K562 (cell line): ENCODE data around the gene CSNK2A1. TPM values are rescaled to one million over a fixed set of nuclear protein-coding genes. Genes with fewer than 3 reads are reported as not detected.

Experiments
- ATAC-seq: fragments of 200-7000 bp; cut with Tn5 transposase; 3 replicates; pipeline ENCODE4 v1.9.1; 2020; ENCODE audit warnings: moderate library complexity
- BruUV-seq: library from RNA; stranded (reverse); fragments of 400-500 nt; replicated peaks from 2 replicates; lab custom pipeline; 2021; lab: Mats Ljungman, UMichigan
- CTCF ChIA-PET: fragments of 300-600 bp; formaldehyde crosslinking; extraction: SDS; loops from one replicate; lab custom pipeline; 2021; ENCODE audit warnings: low intra/inter-chr PET ratio; lab: Yijun Ruan, JAX
- POLR2A ChIA-PET: fragments of 300-600, 350-650 bp; sonication (Branson Sonifier 250); formaldehyde crosslinking; extraction: SDS; loops from one replicate; lab custom pipeline; 2021; ENCODE audit warnings: antibody characterized with exemption, inconsistent platforms; lab: Yijun Ruan, JAX
- DNase-seq, 4 experiments: peaks; one replicate each; pipeline versions ENCODE4 v3.0.0 to v3.0.0-alpha.2; 2011 to 2018; ENCODE audit warnings: low spot score in 3 of 4, mixed read lengths in 3 of 4; ENCODE audit errors: extremely low read depth in 1 of 4
- FAIRE-seq: peaks from 2 replicates; lab custom pipeline; 2011; peaks lifted over from hg19 to GRCh38; lab: Jason Lieb, UNC
- H2AFZ ChIP-seq: 2 replicates; pipeline ENCODE4 v1.6.0; 2011; ENCODE audit warnings: low read depth, low read length, control low read depth, inconsistent platforms
- H3K27ac ChIP-seq: fragments of 200-600 bp; 3 replicates; pipeline ENCODE4 v1.8.0; 2011; ENCODE audit warnings: low read depth, mild to moderate bottlenecking, control low read depth, inconsistent platforms, low read length, moderate library complexity, mixed read lengths; ENCODE audit errors: extremely low read depth
- H3K27me3 ChIP-seq, 2 experiments: fragments of 300-600 bp in 1 of 2; 2 replicates in 1 of 2; 3 replicates in 1 of 2; pipeline versions ENCODE4 v1.6.0 to v1.8.0; 2011; ENCODE audit warnings: inconsistent platforms in 2 of 2, low read length in 2 of 2, mild to moderate bottlenecking in 1 of 2, mixed read lengths in 1 of 2, moderate library complexity in 1 of 2; ENCODE audit not compliant: control insufficient read depth in 2 of 2, insufficient read depth in 2 of 2
- H3K36me3 ChIP-seq: fragments of 300-600 bp; 3 replicates; pipeline ENCODE4 v1.8.0; 2011; ENCODE audit warnings: mild to moderate bottlenecking, low read length, inconsistent platforms; ENCODE audit not compliant: control insufficient read depth, insufficient read depth
- H3K4me1 ChIP-seq, 2 experiments: fragments of 200-600 bp in 1 of 2; replicated peaks in 1 of 2; 2 replicates in 1 of 2; 3 replicates in 1 of 2; pipeline versions ENCODE4 v1.5.1 to v1.8.0; 2011; ENCODE audit warnings: inconsistent platforms in 2 of 2, low read length in 2 of 2, mild to moderate bottlenecking in 1 of 2, mixed read lengths in 1 of 2, moderate library complexity in 1 of 2; ENCODE audit not compliant: control insufficient read depth in 2 of 2, insufficient read depth in 2 of 2
- H3K4me2 ChIP-seq: 2 replicates; pipeline ENCODE4 v1.6.1; 2011; ENCODE audit warnings: low read length, control low read depth, inconsistent platforms, mixed read lengths; ENCODE audit not compliant: insufficient read depth
- H3K4me3 ChIP-seq: fragments of 200-600 bp; sonication (generic), shearing (Covaris generic); 2 replicates; pipeline ENCODE4 v1.5.1; 2016; ENCODE audit warnings: control low read depth, inconsistent platforms
- H3K79me2 ChIP-seq: fragments of 200-600 bp; 3 replicates; pipeline ENCODE4 v1.8.0; 2011; ENCODE audit warnings: low read length, inconsistent platforms; ENCODE audit not compliant: control insufficient read depth, insufficient read depth
- H3K9ac ChIP-seq, 2 experiments: 2 replicates each; pipeline versions ENCODE4 v1.6.0 to v1.6.1; 2011; ENCODE audit warnings: low read depth in 2 of 2, low read length in 2 of 2, control low read depth in 1 of 2, inconsistent platforms in 1 of 2, mild to moderate bottlenecking in 1 of 2, mixed read lengths in 1 of 2; ENCODE audit not compliant: insufficient read depth in 1 of 2
- H3K9me1 ChIP-seq: one replicate; pipeline ENCODE4 v1.6.0; 2011; ENCODE audit warnings: inconsistent platforms, mild to moderate bottlenecking, low read length, moderate library complexity; ENCODE audit not compliant: control insufficient read depth, insufficient read depth
- H3K9me3 ChIP-seq: replicated peaks from 2 replicates; pipeline ENCODE4 v1.5.1; 2011; ENCODE audit warnings: low read depth, low read length, inconsistent platforms; ENCODE audit not compliant: control insufficient read depth, insufficient read depth
- H4K20me1 ChIP-seq: replicated peaks from 2 replicates; pipeline ENCODE4 v1.6.1; 2011; ENCODE audit warnings: low read length, inconsistent platforms, mixed read lengths; ENCODE audit not compliant: control insufficient read depth, insufficient read depth
- ARID2 ChIP-seq: fragments of 450-650 bp; IDR thresholded peaks from 2 replicates; pipeline ENCODE4 v1.6.1; 2017; ENCODE audit warnings: antibody characterized with exemption, mild to moderate bottlenecking
- CC2D1A ChIP-seq: fragments of 450-650 bp; IDR thresholded peaks from 2 replicates; pipeline ENCODE4 v1.6.1; 2017; ENCODE audit warnings: mild to moderate bottlenecking
- KDM4B ChIP-seq, 2 experiments: fragments of 450-650 bp in 1 of 2; sonication (generic) in 1 of 2; IDR thresholded peaks; 2 replicates each; pipeline ENCODE4 v1.6.1; 2016 to 2017; ENCODE audit warnings: borderline replicate concordance in 2 of 2, antibody characterized with exemption in 1 of 2, low read depth in 1 of 2, mild to moderate bottlenecking in 1 of 2
- LEF1 ChIP-seq: fragments of 450-650 bp; IDR thresholded peaks from 2 replicates; pipeline ENCODE4 v1.6.1; 2016; ENCODE audit warnings: mild to moderate bottlenecking
- MTA2 ChIP-seq: fragments of 450-650 bp; IDR thresholded peaks from 2 replicates; pipeline ENCODE4 v1.6.1; 2016; ENCODE audit warnings: low read depth
- NR2C1 ChIP-seq, 2 experiments: fragments of 450-650 bp; IDR thresholded peaks; 2 replicates each; pipeline ENCODE4 v1.6.1; 2017; ENCODE audit warnings: mild to moderate bottlenecking in 2 of 2, antibody characterized with exemption in 1 of 2, inconsistent platforms in 1 of 2, missing compliant biosample characterization in 1 of 2, missing genetic modification characterization in 1 of 2
- PHF20 ChIP-seq: fragments of 450-650 bp; IDR thresholded peaks from 2 replicates; pipeline ENCODE4 v1.6.1; 2018; ENCODE audit not compliant: partially characterized antibody
- SREBF2 ChIP-seq: sonication (generic); formaldehyde crosslinking; IDR thresholded peaks from 2 replicates; pipeline ENCODE4 v1.4.0; 2020; ENCODE audit warnings: mild to moderate bottlenecking, missing genetic modification reagents
- ZNF12 ChIP-seq: sonication (generic); formaldehyde crosslinking; IDR thresholded peaks from 2 replicates; pipeline ENCODE4 v1.4.0; 2020; ENCODE audit warnings: mild to moderate bottlenecking, missing genetic modification reagents
- ZNF121 ChIP-seq: sonication (generic); formaldehyde crosslinking; conservative IDR thresholded peaks from 2 replicates; pipeline ENCODE4 v1.8.0; 2022; ENCODE audit warnings: missing genetic modification reagents
- ZNF354B ChIP-seq: fragments of 250-450 bp; sonication (Bioruptor Pico); IDR thresholded peaks from 2 replicates; pipeline ENCODE4 v1.4.0; 2020
- WGBS: fragments of 100-300 bp; shearing (Covaris generic); methylation state at CpG from one replicate; pipeline ENCODE4 v1.1.6; 2016; ENCODE audit warnings: low coverage, mixed read lengths; ENCODE audit not compliant: insufficient coverage; ENCODE audit errors: missing lambda C conversion rate; 5-methylcytosine and 5-hydroxymethylcytosine counted together
- in situ Hi-C: fragments of 300-500 bp; cut with MboI; formaldehyde crosslinking; loops from 4 replicates; pipeline ENCODE4 v1.15.0; 2018; ENCODE audit warnings: inconsistent platforms, mixed read lengths
- intact Hi-C: fragments of 100-400 bp; cut with micrococcal nuclease; formaldehyde crosslinking; loops from 2 replicates; pipeline ENCODE4 v1.14.2; 2022
- polyA plus RNA-seq, 8 experiments: library from polyadenylated mRNA; depleted of rRNA in 4 of 8; stranded (reverse) in 5 of 8; unstranded in 3 of 8; fragments of >200 nt; fragmentation: Nextera tagmentation in 2 of 8; fragmentation: Illumina TruSeq in 1 of 8; extraction: Ambion mirVana in 2 of 8; extraction: Trizol in 1 of 8; gene quantifications; 2 replicates each; pipeline versions ENCODE4 v1.2.1 to v1.2.3, GENCODE V29; 2011 to 2014; ENCODE audit warnings: inconsistent platforms in 1 of 8, missing spikeins in 1 of 8
- total RNA-seq, 7 experiments: library from RNA; depleted of rRNA in 6 of 7; stranded (reverse); fragments of >200 nt in 6 of 7; fragmentation: Illumina TruSeq in 2 of 7; extraction: Trizol in 2 of 7; gene quantifications; 2 replicates each; pipeline versions ENCODE4 v1.2.1 to v1.2.3, GENCODE V29; 2011 to 2021; ENCODE audit warnings: low replicate concordance in 1 of 7
- TF ChIP-seq, protein P1 (sequence below): fragments of 250-450 bp; sonication (Bioruptor Pico); IDR thresholded peaks from 2 replicates; pipeline ENCODE4 v1.4.0; 2020; ENCODE audit warnings: borderline replicate concordance
- TF ChIP-seq, protein P2 (sequence below): fragments of 150-350 bp; IDR thresholded peaks from 2 replicates; pipeline ENCODE4 v1.6.1; 2014; ENCODE audit warnings: low read depth, mild to moderate bottlenecking, low read length, borderline replicate concordance
- TF ChIP-seq, protein P3 (sequence below): fragments of 250-450 bp; sonication (Bioruptor Pico); IDR thresholded peaks from 2 replicates; pipeline ENCODE4 v1.5.1; 2021; ENCODE audit warnings: mild to moderate bottlenecking

CSNK2A1 gene
- total and polyA plus RNA-seq, 9 of the 15 experiments (the other 6 are each of a cell fraction or from before 2014, with no cell fraction given), result 71.0 to 251 (median 103) TPM

DNA sequence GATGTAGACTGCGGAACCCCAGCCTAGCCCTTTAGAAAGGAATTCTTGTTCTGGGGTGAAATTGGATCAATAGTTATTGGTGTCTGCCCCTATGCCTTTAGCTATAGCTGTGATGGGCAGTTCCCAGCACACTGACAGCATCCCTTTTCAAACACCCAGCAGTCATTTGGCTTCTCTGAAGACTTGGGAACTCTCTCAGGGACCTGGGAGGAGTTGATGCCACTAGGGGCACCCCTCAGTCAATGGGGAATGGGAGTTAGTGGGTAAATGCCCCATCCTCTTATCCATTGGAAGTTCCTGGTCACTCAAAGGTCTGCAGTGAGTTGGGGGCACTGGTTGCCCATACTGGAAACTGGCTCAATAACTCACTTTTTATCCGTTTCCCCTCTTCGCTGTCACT, 31.6 kb upstream of the CSNK2A1 start:
- CTCF ChIA-PET, result no interaction called here
- H4K20me1 ChIP-seq, result no peaks in the 10 kb centered on the region
- peaks cover 0 to 4% of the 10 kb centered on the region in 2 experiments; a peak in 1 of 5 replicates for H3K27me3 ChIP-seq
- no peaks in the 10 kb centered on the region for H3K36me3 ChIP-seq
- no peaks in the 10 kb centered on the region for H3K9me3 ChIP-seq
- 73% methylated on average over 3 of the region's 3 CpGs for WGBS
- FAIRE-seq, result no peak
- H3K79me2 ChIP-seq, result no peaks in the 10 kb centered on the region
- ATAC-seq, result no peak
- H3K9me1 ChIP-seq, result no peaks in the 10 kb centered on the region
- POLR2A ChIA-PET, result interaction anchor here (0.6 kb wide), 2 partner anchors 30 to 65 kb away, joined by 3 to 4 read pairs; no protein-coding TSS in a partner anchor
- peaks cover 5 to 16% of the 10 kb centered on the region in 2 experiments; a peak in 4 of 5 replicates for H3K4me1 ChIP-seq
- H3K4me3 ChIP-seq, result no peak overlapping the region
- in situ Hi-C loops, result no loop called here
- no peak overlapping the region for H3K9ac ChIP-seq
- no peak overlapping the region for H3K4me2 ChIP-seq
- DNase-seq, result no peak
- no TSS peak for BruUV-seq
- H3K27ac ChIP-seq, result no peak overlapping the region
- H2AFZ ChIP-seq, result no peak overlapping the region
- intact Hi-C loops, result no loop called here
- no peak for TF ChIP-seq KDM4B (IDR thresholded peaks at IDR 0.05; ENCODE audit: borderline replicate concordance in 2 of 2, low read depth in 1 of 2)
- TF ChIP-seq MTA2, result no peak
- no peak for TF ChIP-seq ARID2
- TF ChIP-seq ZNF354B (CRISPR knock-in tag), result no peak
- TF ChIP-seq ZNF121, result no peak
- TF ChIP-seq, protein P1, sequence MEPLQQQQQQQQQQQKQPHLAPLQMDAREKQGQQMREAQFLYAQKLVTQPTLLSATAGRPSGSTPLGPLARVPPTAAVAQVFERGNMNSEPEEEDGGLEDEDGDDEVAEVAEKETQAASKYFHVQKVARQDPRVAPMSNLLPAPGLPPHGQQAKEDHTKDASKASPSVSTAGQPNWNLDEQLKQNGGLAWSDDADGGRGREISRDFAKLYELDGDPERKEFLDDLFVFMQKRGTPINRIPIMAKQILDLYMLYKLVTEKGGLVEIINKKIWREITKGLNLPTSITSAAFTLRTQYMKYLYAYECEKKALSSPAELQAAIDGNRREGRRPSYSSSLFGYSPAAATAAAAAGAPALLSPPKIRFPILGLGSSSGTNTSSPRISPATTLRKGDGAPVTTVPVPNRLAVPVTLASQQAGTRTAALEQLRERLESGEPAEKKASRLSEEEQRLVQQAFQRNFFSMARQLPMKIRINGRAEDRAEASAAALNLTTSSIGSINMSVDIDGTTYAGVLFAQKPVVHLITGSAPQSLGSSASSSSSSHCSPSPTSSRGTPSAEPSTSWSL (CRISPR knock-in tag), result no peak
- TF ChIP-seq SREBF2 (CRISPR knock-in tag), result no peak
- no peak for TF ChIP-seq LEF1
- no peak for TF ChIP-seq NR2C1 (IDR thresholded peaks at IDR 0.05)
- TF ChIP-seq NR2C1 (tag; IDR thresholded peaks at IDR 0.05), result no peak
- TF ChIP-seq, protein P2, sequence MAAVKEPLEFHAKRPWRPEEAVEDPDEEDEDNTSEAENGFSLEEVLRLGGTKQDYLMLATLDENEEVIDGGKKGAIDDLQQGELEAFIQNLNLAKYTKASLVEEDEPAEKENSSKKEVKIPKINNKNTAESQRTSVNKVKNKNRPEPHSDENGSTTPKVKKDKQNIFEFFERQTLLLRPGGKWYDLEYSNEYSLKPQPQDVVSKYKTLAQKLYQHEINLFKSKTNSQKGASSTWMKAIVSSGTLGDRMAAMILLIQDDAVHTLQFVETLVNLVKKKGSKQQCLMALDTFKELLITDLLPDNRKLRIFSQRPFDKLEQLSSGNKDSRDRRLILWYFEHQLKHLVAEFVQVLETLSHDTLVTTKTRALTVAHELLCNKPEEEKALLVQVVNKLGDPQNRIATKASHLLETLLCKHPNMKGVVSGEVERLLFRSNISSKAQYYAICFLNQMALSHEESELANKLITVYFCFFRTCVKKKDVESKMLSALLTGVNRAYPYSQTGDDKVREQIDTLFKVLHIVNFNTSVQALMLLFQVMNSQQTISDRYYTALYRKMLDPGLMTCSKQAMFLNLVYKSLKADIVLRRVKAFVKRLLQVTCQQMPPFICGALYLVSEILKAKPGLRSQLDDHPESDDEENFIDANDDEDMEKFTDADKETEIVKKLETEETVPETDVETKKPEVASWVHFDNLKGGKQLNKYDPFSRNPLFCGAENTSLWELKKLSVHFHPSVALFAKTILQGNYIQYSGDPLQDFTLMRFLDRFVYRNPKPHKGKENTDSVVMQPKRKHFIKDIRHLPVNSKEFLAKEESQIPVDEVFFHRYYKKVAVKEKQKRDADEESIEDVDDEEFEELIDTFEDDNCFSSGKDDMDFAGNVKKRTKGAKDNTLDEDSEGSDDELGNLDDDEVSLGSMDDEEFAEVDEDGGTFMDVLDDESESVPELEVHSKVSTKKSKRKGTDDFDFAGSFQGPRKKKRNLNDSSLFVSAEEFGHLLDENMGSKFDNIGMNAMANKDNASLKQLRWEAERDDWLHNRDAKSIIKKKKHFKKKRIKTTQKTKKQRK, result no peak
- TF ChIP-seq, protein P3, sequence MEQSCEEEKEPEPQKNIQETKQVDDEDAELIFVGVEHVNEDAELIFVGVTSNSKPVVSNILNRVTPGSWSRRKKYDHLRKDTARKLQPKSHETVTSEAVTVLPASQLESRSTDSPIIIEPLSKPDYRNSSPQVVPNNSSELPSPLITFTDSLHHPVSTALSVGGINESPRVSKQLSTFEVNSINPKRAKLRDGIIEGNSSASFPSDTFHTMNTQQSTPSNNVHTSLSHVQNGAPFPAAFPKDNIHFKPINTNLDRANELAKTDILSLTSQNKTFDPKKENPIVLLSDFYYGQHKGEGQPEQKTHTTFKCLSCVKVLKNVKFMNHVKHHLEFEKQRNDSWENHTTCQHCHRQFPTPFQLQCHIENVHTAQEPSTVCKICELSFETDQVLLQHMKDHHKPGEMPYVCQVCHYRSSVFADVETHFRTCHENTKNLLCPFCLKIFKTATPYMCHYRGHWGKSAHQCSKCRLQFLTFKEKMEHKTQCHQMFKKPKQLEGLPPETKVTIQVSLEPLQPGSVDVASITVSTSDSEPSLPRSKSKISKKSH (CRISPR knock-in tag), result no peak
- no peak for TF ChIP-seq PHF20
- TF ChIP-seq ZNF12 (CRISPR knock-in tag), result no peak
- TF ChIP-seq CC2D1A, result no peak
